HG03469 (cell line): ENCODE data around the gene MUC6.

Experiments
- ATAC-seq: cut with Tn5 transposase; IDR thresholded peaks from one replicate; pipeline ENCODE4 v1.9.1; 2021; ENCODE audit warnings: mild to moderate bottlenecking, moderate library complexity, moderate number of reproducible peaks; ENCODE audit not compliant: unreplicated experiment

Gene MUC6

DNA sequence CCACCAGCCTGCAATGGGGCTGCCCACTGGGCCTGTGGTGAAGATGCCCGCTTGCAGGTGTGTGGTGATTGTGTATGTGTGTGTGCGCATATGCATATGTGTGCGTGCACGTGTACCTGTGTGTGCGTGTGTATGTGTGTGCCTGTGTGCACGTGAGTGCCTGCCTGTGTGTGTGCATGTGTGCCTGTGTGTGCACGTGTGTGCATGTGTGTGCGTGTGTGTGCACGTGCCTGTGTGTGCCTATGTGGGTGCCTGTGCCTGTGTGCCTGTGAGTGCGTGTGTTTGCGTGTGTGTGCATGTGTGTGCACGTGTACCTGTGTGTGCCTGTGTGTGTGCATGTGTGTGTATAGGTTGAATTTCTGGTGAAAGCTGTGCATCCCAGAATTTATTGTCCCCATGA, 2.4 kb upstream of the MUC6 start:
- ATAC-seq = no peak

DNA sequence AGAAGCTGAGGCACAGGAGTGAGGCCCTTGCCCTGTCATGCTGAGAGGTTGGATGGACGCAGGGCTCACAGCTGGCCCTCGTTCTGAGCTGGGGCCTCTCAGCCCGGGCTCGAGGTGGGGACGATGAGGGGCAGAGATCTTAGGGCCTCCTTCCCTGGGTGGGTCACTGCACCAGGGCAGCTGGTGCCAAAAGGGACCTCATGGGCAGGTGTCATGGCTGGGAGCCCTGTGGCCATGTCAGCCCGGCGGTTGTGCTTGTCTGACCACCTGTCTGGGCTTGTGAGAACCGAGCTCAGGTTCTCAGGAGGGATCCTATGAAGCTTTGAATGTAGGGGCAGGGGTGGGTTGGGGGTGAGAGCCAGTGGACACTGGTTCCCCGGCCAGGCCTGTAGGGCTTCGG, 1.8 kb upstream of the MUC6 start:
- ATAC-seq = no peak

- ATAC-seq = no peak
Measured at GRCh38 chr11:1037506-1038055, 1.1 kb upstream of the MUC6 start.

DNA sequence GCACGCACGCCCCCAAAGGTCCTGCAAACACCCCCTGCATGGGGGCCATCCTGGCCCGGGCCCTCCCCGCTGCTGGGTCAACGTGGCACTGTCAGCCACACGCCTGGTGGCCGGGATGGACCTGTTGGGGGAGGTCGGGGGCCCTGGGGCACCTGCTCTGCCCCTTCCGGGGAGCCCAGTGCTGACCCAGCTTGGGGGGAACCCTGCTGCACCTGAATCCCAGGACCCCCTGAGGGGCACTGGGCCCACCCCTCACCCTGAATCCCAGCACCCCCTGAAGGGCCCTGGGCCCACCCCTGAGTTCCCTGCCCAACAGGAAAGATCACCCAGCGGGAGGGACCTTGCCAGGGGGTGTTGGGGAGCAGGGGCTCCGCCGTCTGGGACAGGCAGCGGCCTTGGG, 413 bp upstream of the MUC6 start:
- no peak for ATAC-seq

- ATAC-seq = no peak
Measured at GRCh38 chr11:1035577-1036283, 788 bp downstream of the MUC6 start.

GRCh38 chr11:1034456-1035295, 1.8 kb downstream of the MUC6 start:
- no peak for ATAC-seq

DNA sequence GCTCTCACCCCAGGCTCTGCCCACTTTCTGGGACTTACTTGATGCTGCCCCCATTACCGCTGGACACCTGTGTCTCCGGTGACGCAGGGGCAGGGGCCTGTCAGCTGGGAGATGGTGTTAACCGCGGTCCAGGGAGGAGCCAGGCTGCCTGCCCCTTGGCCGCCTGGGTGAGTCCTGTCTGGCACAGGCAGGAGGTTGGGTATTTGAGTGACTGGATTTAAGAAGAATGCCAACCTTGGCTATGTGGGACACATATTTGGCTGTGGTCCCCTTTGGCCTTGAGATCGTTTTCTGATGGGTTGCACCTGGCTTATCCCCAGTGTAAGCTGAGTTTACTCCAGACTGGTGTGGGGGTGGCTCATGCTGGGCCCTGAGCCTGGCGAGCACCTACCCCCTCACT, 2.5 kb downstream of the MUC6 start:
- ATAC-seq = no peak

DNA sequence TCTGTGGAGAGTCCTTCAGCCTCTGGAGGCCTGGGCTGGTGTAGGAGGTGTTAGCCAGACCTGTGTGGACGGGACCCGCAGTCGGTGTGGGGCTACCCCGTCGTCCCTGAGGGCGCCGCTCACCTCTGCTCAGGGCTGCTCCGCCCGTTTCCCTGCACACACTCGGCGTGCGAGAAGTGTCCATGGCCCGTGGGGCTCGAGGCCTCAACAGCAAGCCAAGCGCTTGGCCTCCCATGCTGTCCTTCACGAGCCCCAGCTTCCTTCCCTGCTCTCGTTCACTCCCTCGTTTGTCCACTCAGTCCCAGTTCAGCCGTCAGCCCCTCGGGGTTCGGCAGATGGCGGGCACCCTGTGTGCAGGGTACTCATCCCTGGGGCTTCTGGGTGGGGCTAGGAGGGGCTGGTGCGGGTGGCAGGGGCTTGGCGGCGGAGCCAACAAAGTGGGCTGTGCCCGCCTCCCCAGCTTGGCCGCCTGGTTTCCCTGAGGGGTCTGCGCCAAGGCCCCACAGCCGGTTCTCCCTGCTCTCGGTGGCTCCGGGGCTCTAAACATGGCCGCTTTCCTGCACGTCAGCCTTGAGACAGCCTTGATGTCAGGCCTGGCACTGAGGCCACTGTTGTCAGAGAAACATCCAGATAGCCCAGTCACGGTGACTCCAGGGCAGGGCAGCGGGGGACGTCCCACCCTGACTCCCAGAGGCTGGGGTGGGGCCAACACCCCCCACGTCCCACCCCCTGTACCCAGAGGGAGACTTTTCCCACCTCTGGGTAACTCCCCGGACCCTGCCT, 3.3 kb downstream of the MUC6 start:
- ATAC-seq = no peak

- ATAC-seq = no peak
Measured at GRCh38 chr11:1032310-1032891, 4.1 kb downstream of the MUC6 start.

DNA sequence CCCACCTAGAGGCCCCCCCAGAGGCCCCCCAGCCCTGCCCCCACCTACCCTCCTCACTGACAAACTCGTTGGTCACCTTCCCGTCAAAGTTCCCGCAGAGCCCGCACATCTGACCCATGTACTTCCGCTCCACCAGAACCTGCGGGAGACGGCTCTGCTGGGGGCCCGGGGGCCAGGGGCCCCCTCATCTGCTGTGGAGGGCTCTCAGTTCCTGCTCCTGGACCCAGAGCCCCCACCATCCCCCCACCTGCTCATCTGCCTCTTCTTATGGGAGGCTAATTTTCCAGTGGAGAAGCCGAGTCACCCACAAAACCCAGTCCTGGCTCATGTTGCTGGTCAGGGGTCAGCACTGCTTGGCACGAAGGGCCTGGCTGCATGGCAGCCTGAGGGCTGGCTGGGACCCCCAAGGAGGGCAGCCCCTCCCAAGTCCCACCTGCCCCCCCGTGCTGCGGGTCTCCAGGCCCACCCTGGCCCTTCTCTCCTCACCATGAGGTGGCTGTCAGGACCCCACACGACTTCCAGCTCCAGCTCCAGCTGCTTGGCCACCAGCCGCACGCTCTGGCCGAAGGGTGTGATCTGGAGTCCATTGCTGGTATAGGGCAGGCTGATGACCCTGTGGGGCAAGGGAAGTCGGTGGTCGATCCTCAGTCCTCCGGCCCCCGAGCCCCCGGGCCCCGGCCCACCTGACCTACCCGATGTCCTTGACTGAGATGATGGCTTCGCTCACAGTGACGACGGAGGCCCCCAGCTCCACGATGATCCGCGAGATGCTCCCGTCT, 5.2 kb downstream of the MUC6 start:
- ATAC-seq = no peak

DNA sequence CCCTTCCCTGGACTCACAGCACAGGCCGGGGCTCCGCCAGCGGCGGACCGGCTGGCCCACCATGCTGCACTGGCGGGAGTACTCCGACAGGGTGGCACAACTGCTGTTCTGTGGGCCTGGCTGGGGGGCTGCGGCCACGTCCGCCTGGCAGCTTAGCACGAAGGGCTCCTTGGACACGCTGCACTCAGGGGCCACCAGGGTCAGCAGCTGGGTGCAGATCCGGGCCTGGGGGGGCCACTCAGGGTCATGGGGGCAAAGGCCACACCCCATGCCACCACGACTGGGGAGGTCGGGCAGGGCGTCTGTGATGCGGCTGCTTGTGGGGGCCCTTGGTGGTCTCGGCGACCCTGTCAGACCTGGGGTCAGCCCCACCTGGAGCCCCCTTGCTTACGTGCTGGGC, 6.0 kb downstream of the MUC6 start:
- ATAC-seq = no peak

DNA sequence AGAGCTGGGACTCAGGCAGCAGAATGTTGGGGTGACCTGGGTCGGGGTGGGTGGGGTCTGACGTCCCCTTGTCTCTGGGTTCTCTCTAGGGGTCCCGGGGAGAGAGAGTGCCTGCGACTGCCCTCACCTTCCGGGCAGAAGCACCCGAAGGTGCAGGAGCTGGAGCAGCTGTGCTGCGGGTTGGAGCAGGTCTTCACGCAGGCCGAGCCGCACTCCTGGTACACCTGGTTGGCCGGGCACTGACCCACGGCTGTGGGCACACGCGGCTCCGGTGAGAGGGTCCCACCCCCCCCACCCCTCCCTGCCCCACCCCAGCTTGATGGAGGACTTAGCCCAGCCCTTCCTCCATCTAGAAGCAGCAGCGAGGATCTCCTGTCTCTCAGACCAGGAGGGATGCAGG, 6.4 kb downstream of the MUC6 start:
- no peak for ATAC-seq

GRCh38 chr11:1029654-1030053, 6.9 kb downstream of the MUC6 start:
- no peak for ATAC-seq

DNA sequence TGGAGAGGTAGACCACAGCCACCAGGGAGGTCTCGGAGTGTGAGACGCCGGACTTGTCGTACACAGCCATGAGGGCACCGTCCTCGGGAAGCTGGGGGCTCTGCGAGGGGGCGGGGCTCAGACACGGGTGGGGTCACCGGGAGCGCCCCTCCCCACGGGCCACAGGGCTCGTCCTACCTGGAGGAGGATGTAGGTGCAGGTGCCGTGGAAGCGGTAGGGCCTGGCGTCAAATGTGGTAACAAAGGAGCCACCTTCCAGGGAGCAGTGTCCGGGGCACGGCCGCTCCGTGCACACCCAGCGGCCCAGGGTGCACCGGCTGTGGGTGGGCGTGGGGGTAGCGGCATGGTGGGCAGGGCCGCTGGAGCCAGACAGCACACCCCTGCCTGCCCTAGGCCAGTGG, 7.5 kb downstream of the MUC6 start:
- no peak for ATAC-seq

DNA sequence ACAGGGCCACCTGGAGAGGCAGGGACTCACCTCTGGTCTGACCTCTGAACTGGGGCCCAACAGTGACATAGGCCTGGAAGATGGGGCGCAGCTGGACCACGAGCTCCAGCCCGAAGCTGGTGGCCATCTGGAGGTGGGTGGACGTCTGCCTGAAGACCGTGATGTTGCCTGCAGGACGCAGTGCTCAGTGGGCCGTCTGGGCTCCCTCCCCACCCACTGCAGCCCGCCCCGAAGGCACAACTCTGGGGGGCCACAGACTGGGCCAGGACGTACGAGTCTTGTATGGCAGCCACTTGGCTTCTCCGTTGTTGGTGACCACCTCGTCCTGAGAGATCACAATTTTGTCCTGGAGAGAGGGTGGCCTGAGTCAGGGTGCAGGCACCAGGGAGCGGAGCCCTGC, 7.9 kb downstream of the MUC6 start:
- ATAC-seq = no peak

DNA sequence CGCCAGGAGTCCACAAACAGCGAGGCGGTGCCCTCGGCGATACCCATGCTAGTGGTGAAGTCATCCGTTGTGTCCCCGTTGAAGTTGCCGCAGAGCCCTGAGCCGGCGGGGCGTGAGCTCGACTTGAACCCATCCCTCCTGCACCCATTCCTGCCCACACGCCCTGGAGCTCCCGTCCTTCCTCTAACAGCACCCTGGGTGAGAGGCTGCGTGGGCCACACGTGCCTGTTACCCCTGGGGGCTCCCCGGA, 8.3 kb downstream of the MUC6 start:
- no peak for ATAC-seq

- ATAC-seq = no peak
Measured at GRCh38 chr11:1027483-1028290, 8.8 kb downstream of the MUC6 start.

DNA sequence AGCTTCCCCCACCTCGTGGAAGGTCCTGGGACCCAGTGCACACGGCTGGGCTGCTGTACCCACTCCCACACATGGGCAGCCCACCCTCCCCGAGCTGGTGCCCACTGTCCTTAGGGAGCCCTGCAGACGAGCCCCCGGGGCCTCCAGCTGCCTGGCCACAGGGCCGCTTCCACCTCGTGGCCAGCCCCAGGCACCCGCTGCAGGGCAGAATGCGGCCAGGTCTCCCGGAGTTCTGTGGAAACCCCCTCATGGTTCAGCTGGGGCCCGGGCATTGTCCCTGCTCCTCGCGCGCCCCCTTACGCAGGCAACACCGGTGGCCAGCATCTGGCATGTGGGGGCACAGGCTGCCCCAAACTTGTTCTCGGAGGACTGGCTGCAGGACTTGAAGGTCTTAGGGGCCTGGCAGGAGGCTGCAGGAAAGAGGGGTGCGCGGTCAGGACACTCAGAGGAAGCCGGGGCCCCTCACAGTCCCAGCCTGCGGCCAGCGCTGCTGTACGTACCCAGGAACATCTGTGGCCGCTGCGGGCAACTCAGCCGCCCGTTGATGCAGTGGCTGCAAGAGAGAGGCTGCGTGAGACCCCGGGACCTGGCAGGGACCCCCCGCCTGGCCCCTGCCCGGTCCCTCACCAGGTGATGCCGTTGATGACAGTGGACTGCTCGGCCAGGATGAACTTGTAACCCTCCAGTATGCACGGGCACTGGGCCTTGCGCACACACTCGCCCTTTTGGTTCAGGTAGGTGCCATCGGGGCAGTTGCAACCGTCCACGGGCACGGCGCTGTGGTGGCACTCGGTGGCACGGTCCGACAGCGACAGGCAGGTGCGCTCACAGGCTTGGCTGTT, 9.7 kb downstream of the MUC6 start:
- no peak for ATAC-seq

DNA sequence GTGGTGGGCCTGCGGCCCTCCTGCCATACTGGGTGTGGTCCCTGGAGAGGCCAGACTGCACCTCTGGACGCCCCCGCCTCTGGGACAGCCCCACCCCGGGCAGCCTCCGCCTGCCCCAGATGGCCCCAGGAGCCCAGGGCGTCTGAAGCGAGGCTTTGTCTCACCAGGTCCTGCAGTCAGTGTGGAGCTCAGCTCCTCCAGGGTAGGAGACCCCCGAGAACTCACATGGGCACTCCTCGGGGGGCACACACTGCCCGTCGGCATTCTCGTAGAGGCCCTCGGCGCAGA, 10.4 kb downstream of the MUC6 start:
- ATAC-seq = no peak
